Left ventricle myocardium inferior (tissue), 1 donor: ENCODE measurements around the gene GPR84. TPM values are rescaled to one million over a fixed set of nuclear protein-coding genes. Genes with fewer than 3 reads are reported as not detected.

Experiments
- DNase-seq: peaks from one replicate; pipeline ENCODE4 v3.0.0-alpha.2; 2020
- H3K27ac ChIP-seq: fragments of 200-600 bp; replicated peaks from 2 replicates; pipeline ENCODE4 v1.8.0; 2021
- H3K27me3 ChIP-seq: fragments of 200-600 bp; 2 replicates; pipeline ENCODE4 v1.8.0; 2021; ENCODE audit warnings: low read depth
- H3K36me3 ChIP-seq: fragments of 200-600 bp; 2 replicates; pipeline ENCODE4 v1.8.0; 2021
- H3K4me1 ChIP-seq: fragments of 200-600 bp; 2 replicates; pipeline ENCODE4 v1.8.0; 2021
- H3K4me3 ChIP-seq: fragments of 200-600 bp; 2 replicates; pipeline ENCODE4 v1.8.0; 2021; ENCODE audit warnings: mild to moderate bottlenecking, moderate library complexity
- H3K9me3 ChIP-seq: fragments of 200-600 bp; replicated peaks from 2 replicates; pipeline ENCODE4 v1.8.0; 2021
- intact Hi-C: fragments of 100-400 bp; cut with micrococcal nuclease; formaldehyde crosslinking; loops from one replicate; pipeline ENCODE4 v1.11.0; 2022
- total RNA-seq: library from RNA; stranded (reverse); fragmentation: NEBNext Ultra II Directional; extraction: Animal tissue kit (Norgen Biotek cat#: 25700); gene quantifications from one replicate; pipeline ENCODE4 v1.2.1, GENCODE V29; 2021
- TF ChIP-seq, protein P1 (sequence below): fragments of 200-600 bp; IDR thresholded peaks from 2 replicates; pipeline ENCODE4 v1.8.0; 2021; ENCODE audit warnings: antibody characterized with exemption, mild to moderate bottlenecking, borderline replicate concordance
- donor health status: DM: no; HTN: yes; CAD: no; lungs with severe emphysema.

Gene GPR84
- total RNA-seq, 1 donor from 2014 or later, result not detected

DNA sequence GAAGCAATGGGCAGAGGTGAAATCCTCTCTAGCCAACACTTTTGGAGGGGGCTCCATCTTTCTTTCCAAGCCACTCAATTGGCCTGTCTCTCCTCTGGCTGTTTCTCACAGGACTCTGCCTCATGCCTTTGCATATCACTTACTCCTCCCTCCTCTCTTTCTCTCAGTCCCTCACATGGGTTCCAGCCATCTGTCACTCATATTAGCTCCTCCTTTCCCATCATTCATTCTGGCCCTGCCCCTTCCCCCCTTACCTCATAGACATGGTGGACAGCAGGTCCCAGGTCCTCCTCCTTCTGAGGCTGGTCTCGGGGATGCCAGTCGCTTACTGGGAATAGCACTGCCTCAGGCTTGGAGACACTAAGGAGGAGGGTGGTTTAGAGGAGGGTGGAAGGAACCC is 36.8 kb upstream of the GPR84 start:
- Histone ChIP-seq H3K9me3 (no peaks in the 10 kb centered on the region), H3K36me3 (peaks cover 100% of the 10 kb centered on the region), H3K27ac (peak overlapping the region; percentile 18), H3K4me1 (peaks cover 28% of the 10 kb centered on the region), H3K27me3 (no peaks in the 10 kb centered on the region), H3K4me3 (no peak overlapping the region)
- intact Hi-C loops, result no loop called here
- DNase-seq, result no peak
- TF ChIP-seq, protein P1, sequence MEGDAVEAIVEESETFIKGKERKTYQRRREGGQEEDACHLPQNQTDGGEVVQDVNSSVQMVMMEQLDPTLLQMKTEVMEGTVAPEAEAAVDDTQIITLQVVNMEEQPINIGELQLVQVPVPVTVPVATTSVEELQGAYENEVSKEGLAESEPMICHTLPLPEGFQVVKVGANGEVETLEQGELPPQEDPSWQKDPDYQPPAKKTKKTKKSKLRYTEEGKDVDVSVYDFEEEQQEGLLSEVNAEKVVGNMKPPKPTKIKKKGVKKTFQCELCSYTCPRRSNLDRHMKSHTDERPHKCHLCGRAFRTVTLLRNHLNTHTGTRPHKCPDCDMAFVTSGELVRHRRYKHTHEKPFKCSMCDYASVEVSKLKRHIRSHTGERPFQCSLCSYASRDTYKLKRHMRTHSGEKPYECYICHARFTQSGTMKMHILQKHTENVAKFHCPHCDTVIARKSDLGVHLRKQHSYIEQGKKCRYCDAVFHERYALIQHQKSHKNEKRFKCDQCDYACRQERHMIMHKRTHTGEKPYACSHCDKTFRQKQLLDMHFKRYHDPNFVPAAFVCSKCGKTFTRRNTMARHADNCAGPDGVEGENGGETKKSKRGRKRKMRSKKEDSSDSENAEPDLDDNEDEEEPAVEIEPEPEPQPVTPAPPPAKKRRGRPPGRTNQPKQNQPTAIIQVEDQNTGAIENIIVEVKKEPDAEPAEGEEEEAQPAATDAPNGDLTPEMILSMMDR, result no peak

DNA sequence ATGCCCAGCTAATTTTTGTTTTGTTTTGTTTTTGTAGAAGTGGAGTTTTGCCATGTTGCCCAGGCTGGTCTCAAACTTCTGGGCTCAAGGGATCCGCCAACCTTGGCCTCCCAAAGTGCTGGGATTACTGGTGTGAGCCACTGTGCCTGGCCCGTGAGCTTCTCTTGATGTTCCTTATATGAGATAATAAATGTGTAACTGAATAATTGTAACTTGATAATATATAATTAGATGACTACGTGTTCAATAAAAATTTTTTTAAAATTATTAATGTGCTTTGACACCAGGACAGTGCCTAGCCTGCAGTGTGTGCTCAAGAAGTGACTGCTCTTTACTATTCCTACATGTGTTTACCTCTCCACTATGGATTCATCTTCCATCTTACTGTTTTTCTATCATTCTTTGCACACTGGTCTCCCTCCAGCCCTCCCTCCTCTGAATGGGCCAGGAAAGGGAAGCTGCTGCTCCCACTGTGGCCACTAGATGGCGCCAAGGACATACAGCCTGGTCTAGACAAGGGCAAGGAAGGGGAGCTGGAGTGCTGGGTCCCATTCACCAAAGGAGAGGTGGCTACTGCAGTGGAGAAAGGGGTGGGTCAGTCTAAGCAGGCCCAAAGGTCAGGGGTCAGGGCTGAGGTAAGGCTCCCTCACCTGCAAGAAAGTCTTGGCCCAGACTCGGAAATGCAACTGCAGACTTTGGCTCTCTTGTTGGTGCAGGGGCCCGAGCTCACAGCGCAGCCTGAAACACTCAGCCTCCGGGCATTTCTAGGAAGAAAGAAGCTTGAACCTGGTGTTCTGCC is 34.9 kb upstream of the GPR84 start:
- Histone ChIP-seq H3K27ac (peak overlapping the region; percentile 39), H3K27me3 (no peaks in the 10 kb centered on the region), H3K4me1 (peaks cover 17% of the 10 kb centered on the region), H3K9me3 (no peaks in the 10 kb centered on the region), H3K4me3 (no peak overlapping the region), H3K36me3 (peaks cover 100% of the 10 kb centered on the region)
- DNase-seq, result peak; percentile 87
- intact Hi-C loops, result loop anchor here (2.0 kb wide), 1 partner anchor 42 kb away; no protein-coding TSS in a partner anchor
- TF ChIP-seq, protein P1, result peak; percentile 100

DNA sequence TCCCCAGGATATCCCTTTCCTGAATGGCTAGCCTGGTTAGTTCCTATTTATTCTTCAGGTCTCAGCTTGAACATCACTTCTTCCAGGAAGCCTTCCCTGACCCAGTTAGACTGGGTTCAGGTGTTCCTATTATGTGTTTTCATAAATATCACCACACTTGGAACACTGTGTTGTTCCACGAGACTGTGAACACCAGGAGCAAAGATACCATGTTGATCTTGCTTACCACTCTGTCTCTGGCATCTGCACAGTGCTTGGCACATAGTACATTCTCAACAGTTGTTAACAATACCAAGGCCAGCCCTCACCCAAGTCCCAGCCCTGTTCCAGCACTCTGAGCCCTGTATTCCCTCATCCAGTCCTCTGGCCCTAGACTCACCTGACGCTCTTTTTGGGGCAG is 33.9 kb upstream of the GPR84 start:
- Histone ChIP-seq H3K36me3 (peaks cover 91% of the 10 kb centered on the region), H3K4me3 (no peak overlapping the region), H3K27me3 (no peaks in the 10 kb centered on the region), H3K4me1 (peaks cover 16% of the 10 kb centered on the region), H3K27ac (no peak overlapping the region), H3K9me3 (no peaks in the 10 kb centered on the region)
- no peak for DNase-seq
- TF ChIP-seq, protein P1, result no peak
- intact Hi-C loops, result loop anchor here (2.0 kb wide), 1 partner anchor 43 kb away; no protein-coding TSS in a partner anchor

DNA sequence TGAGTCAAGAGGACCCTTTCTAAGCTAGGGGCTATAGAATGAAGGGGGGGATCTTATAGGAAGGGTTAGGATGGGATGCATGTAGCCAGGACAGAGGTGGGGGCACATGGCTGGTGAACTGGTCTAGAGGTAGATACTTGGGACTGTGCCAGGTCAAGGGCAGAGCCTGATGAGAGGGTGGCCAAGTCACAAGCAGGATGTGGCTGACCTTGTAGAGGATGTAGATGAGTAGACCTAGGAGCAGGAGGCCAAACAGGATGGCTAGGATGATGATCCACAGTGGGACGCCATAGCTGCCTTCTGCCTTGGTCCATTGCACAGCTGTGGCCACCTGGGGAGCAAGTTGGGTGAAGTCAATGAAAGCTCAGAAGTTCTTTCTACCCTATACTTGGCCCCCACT is 32.9 kb upstream of the GPR84 start:
- TF ChIP-seq, protein P1, result no peak
- no peak for DNase-seq
- H3K4me3 ChIP-seq, result no peak overlapping the region
- H3K27ac ChIP-seq, result no peak overlapping the region
- H3K27me3 ChIP-seq, result no peaks in the 10 kb centered on the region
- H3K36me3 ChIP-seq, result peaks cover 81% of the 10 kb centered on the region
- H3K4me1 ChIP-seq, result peaks cover 16% of the 10 kb centered on the region
- intact Hi-C loops, result no loop called here
- H3K9me3 ChIP-seq, result no peaks in the 10 kb centered on the region

DNA sequence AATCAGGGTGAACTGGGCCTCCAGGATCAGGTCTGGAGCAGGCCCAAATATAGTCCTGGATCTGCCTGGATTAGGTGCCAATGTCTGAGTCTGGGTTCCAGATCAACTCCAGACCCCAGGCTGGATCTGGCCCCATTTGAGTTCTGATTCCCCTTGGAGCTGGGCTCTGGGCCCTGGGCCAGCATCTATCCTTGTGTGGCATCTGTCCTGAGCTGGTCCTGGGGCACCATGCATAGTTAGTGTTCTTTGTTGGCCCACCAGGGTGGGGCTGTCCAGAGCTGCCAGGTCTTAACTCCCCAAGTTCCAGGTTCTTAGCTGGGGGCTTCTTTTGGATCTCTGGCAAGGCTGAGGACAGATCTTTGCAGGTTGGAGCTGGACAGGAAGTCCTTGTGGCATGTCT is 31.3 kb upstream of the GPR84 start:
- peaks cover 27% of the 10 kb centered on the region for H3K4me1 ChIP-seq
- H3K27me3 ChIP-seq, result no peaks in the 10 kb centered on the region
- TF ChIP-seq, protein P1, result no peak
- no peak for DNase-seq
- H3K27ac ChIP-seq, result no peak overlapping the region
- H3K36me3 ChIP-seq, result peaks cover 64% of the 10 kb centered on the region
- intact Hi-C loops, result no loop called here
- no peak overlapping the region for H3K4me3 ChIP-seq
- no peaks in the 10 kb centered on the region for H3K9me3 ChIP-seq
